GM12878 (cell line): ENCODE results near the gene PTCH2. TPM values are rescaled to one million over a fixed set of nuclear protein-coding genes. Genes with fewer than 3 reads are reported as not detected.
A peak's percentile ranks its signal among the peaks of the same experiment; 100 is the strongest.

Experiments
- EP300 ChIP-seq, 2 experiments: fragments of 150-350 bp in 1 of 2; IDR thresholded peaks; 2 replicates each; pipeline ENCODE4 v1.6.1; 2011 to 2012; ENCODE audit warnings: low read depth in 2 of 2, low read length in 2 of 2, borderline replicate concordance in 1 of 2, improper control_type of control experiment in 1 of 2, inconsistent platforms in 1 of 2; ENCODE audit not compliant: control insufficient read depth in 1 of 2
- HDGF ChIP-seq: fragments of 450-650 bp; IDR thresholded peaks from 2 replicates; pipeline ENCODE4 v1.6.1; 2016; ENCODE audit warnings: antibody characterized with exemption
- HSF1 ChIP-seq: fragments of 150-350 bp; IDR thresholded peaks from 2 replicates; pipeline ENCODE4 v1.6.1; 2014; ENCODE audit warnings: mild to moderate bottlenecking, low read depth, low read length
- MEF2B ChIP-seq: fragments of 450-650 bp; IDR thresholded peaks from 2 replicates; pipeline ENCODE4 v1.6.1; 2018; ENCODE audit warnings: mild to moderate bottlenecking, moderate library complexity; ENCODE audit not compliant: partially characterized antibody, poor library complexity, severe bottlenecking
- MTA2 ChIP-seq: fragments of 450-650 bp; IDR thresholded peaks from 2 replicates; pipeline ENCODE4 v1.6.1; 2016; ENCODE audit warnings: low read depth, mild to moderate bottlenecking, moderate library complexity
- NR2C1 ChIP-seq: fragments of 450-650 bp; IDR thresholded peaks from 2 replicates; pipeline ENCODE4 v1.6.1; 2017; ENCODE audit warnings: antibody characterized with exemption, mild to moderate bottlenecking, moderate library complexity
- PAX5 ChIP-seq: IDR thresholded peaks from 2 replicates; pipeline ENCODE4 v1.6.1; 2011; ENCODE audit warnings: low read depth, low read length, borderline replicate concordance
- POU2F2 ChIP-seq: IDR thresholded peaks from 3 replicates; pipeline ENCODE4 v1.6.1; 2011; ENCODE audit warnings: low read depth, mild to moderate bottlenecking, low read length, borderline replicate concordance
- RAD51 ChIP-seq: fragments of 450-650 bp; IDR thresholded peaks from 2 replicates; pipeline ENCODE4 v1.6.1; 2016; ENCODE audit warnings: moderate library complexity, mild to moderate bottlenecking, inconsistent platforms
- RBBP5 ChIP-seq: fragments of 200-600 bp; sonication (generic); conservative IDR thresholded peaks from 2 replicates; pipeline ENCODE4 v1.6.1; 2016
- SIX5 ChIP-seq: IDR thresholded peaks from 2 replicates; pipeline ENCODE4 v1.6.1; 2011; ENCODE audit warnings: mild to moderate bottlenecking, low read depth, low read length, moderate library complexity; ENCODE audit not compliant: severe bottlenecking
- SKIL ChIP-seq: fragments of 450-650 bp; IDR thresholded peaks from 2 replicates; pipeline ENCODE4 v1.6.1; 2017; ENCODE audit warnings: mild to moderate bottlenecking, low read depth, inconsistent platforms; ENCODE audit not compliant: poor library complexity, severe bottlenecking
- TCF12 ChIP-seq: IDR thresholded peaks from 2 replicates; pipeline ENCODE4 v1.6.1; 2011; ENCODE audit warnings: low read depth, mild to moderate bottlenecking, low read length
- TCF7 ChIP-seq: IDR thresholded peaks from 2 replicates; pipeline ENCODE4 v1.6.1; 2014; ENCODE audit warnings: antibody characterized with exemption, borderline replicate concordance
- ZNF24 ChIP-seq: fragments of 450-650 bp; IDR thresholded peaks from 2 replicates; pipeline ENCODE4 v1.6.1; 2017; ENCODE audit warnings: antibody characterized with exemption, mild to moderate bottlenecking
- ZNF592 ChIP-seq: fragments of 450-650 bp; IDR thresholded peaks from 2 replicates; pipeline ENCODE4 v1.6.1; 2017; ENCODE audit warnings: mild to moderate bottlenecking, moderate library complexity
- polyA plus RNA-seq, 11 experiments: library from polyadenylated mRNA; depleted of rRNA in 4 of 11; unstranded in 6 of 11; stranded (reverse) in 5 of 11; fragments of >200 nt; fragmentation: Nextera tagmentation in 4 of 11; fragmentation: Illumina TruSeq in 1 of 11; extraction: Ambion mirVana in 4 of 11; extraction: Trizol in 1 of 11; gene quantifications; 1 replicate in 1 of 11; 2 replicates in 10 of 11; pipeline versions ENCODE4 v1.2.1 to v1.2.3, GENCODE V29; 2011 to 2016; ENCODE audit warnings: inconsistent platforms in 2 of 11, missing spikeins in 2 of 11, low read depth in 1 of 11
- total RNA-seq, 4 experiments: library from RNA; depleted of rRNA in 3 of 4; stranded (reverse); fragments of >200 nt in 3 of 4; fragmentation: Illumina TruSeq in 1 of 4; extraction: Trizol in 1 of 4; gene quantifications; 2 replicates each; pipeline versions ENCODE4 v1.2.1 to v1.2.3, GENCODE V29; 2013 to 2021
- TF ChIP-seq, protein P1 (sequence below): fragments of 450-650 bp; IDR thresholded peaks from 2 replicates; pipeline ENCODE4 v1.6.1; 2017; ENCODE audit warnings: mild to moderate bottlenecking

PTCH2 gene
- total and polyA plus RNA-seq, 10 of the 15 experiments (the other 5 are each of a cell fraction or from before 2014, with no cell fraction given), result 0.03 to 8.4 (median 0.10) TPM

GRCh38 chr1:44819608-44820327, 23.3 kb downstream of the PTCH2 start (continued):
- TF ChIP-seq, protein P1, sequence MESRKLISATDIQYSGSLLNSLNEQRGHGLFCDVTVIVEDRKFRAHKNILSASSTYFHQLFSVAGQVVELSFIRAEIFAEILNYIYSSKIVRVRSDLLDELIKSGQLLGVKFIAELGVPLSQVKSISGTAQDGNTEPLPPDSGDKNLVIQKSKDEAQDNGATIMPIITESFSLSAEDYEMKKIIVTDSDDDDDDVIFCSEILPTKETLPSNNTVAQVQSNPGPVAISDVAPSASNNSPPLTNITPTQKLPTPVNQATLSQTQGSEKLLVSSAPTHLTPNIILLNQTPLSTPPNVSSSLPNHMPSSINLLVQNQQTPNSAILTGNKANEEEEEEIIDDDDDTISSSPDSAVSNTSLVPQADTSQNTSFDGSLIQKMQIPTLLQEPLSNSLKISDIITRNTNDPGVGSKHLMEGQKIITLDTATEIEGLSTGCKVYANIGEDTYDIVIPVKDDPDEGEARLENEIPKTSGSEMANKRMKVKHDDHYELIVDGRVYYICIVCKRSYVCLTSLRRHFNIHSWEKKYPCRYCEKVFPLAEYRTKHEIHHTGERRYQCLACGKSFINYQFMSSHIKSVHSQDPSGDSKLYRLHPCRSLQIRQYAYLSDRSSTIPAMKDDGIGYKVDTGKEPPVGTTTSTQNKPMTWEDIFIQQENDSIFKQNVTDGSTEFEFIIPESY, result no peak; the same call in 1 of the 2 replicates
- TF ChIP-seq PAX5, result peak; percentile 81
- 0 out of 2 replicates have a peak, but pooled peaks have one; percentile 45 for TF ChIP-seq MTA2
- TF ChIP-seq ZNF24, result peak; percentile 78; the same call in 1 of the 2 replicates
- TF ChIP-seq SKIL, result peak; percentile 75
- no peak for TF ChIP-seq RBBP5
- TF ChIP-seq HSF1, result no peak
- TF ChIP-seq MEF2B, result peak; percentile 57
- peak; percentile 30 for TF ChIP-seq NR2C1
- no peak for TF ChIP-seq HDGF
- TF ChIP-seq TCF7, result peak; percentile 88
- peak in 1 of 2 experiments; percentile 1; a peak in 1 of 4 replicates for TF ChIP-seq EP300 (IDR thresholded peaks at IDR 0.05; ENCODE audit: borderline replicate concordance in 1 of 2, control insufficient read depth in 1 of 2, low read depth in 2 of 2, low read length in 2 of 2)
- peak; percentile 68 for TF ChIP-seq TCF12
- TF ChIP-seq SIX5, result peak; percentile 17
- peak; percentile 65 for TF ChIP-seq RAD51
- TF ChIP-seq POU2F2, result peak; percentile 100
- TF ChIP-seq ZNF592, result peak; percentile 81
